ENCODE results near the gene GPR107.

The GPR107 gene

DNA sequence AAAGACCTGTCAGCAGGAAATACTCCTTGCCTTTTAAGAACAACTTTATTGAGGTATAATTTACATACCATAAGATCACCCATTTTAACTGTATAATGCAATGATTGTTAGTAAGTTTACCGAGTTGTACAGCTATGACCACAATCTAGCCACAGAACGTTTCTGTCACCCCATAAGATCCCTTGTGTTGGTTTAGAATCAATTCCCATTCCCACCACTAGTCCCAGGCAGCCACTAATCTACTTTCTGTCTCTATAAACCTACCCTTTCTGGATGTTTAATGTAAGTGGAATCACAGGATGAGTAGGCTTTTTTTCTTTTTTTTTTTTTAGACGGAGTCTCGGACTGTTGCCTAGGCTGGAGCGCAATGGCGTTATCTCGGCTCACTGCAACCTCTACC is 4.4 kb downstream of the GPR107 start:
- DNase-seq: no peak

DNA sequence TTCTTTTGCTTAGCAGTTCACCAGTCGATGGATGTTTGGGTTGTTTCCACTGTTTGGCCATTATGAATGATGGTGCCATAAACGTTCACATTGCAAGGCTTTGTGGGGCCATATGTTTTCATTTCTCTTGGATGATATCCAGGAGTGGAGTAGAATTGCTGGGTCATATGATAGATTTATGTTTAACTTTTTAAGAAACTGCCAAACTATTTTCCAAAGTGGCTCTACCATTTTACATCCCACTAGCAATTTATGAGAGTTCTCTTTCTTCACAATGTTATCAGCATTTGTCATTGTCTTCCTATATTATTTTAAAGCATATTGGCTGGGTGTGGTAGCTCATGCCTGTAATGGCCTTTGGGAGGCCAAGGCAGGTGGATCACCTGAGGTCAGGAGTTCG is 5.2 kb downstream of the GPR107 start:
- no peak for DNase-seq

DNA sequence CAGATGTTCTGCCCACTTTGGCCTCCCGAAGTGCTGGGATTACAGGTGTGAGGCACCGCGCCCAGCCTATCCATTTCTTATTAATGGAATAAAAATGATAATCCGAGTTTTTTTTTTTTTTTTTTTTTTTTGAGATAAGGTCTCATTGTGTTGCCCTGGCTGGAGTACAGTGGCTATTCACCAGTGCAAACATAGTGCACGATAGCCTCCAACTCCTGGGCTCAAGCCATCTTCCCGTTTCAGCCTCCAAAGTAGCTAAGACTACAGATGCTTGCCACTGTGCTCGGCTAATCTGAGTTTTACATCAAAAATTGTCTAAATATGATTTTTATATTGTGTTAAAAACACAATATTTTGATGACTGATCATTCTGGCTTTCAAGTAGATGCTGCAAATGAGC is 6.6 kb downstream of the GPR107 start:
- DNase-seq: no peak

DNA sequence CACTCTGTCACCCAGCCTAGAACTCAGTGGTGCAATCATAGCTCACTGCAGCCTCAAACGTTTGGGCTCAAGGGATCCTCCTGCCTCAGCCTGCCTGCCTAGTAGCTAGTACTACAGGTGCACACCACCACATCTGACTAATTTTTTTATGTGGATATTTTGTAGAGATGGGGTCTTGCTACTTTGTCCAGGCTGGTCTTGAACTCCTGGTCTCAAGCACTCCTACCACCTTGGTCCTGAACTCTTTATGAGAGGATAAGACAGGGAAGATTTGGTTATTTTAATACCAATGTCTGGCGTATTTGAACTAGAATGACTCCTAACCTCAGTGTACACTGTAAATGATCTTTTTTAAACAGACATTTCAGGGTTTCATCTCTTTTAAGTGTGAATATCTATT is 9.0 kb downstream of the GPR107 start:
- no peak for DNase-seq

DNA sequence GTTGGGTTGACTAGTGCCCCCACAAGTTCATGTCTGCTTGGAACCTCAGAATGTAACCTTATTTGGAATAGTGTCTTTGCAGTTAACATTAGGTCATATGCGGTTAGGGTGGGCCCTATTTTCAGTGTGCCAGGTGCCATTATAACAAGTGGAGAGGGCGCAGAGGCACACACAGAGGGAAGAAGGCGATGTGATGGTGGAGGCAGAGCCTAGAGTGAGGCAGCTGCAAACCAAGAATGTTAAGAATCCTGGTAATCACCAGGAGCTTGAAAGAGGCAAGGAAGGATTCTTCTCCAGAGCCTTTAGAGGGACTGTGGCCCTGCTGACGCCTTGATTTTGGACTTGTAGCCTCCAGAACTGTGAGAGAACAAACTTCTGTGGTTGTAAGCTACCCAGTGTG is 10.9 kb downstream of the GPR107 start:
- DNase-seq: no peak

DNA sequence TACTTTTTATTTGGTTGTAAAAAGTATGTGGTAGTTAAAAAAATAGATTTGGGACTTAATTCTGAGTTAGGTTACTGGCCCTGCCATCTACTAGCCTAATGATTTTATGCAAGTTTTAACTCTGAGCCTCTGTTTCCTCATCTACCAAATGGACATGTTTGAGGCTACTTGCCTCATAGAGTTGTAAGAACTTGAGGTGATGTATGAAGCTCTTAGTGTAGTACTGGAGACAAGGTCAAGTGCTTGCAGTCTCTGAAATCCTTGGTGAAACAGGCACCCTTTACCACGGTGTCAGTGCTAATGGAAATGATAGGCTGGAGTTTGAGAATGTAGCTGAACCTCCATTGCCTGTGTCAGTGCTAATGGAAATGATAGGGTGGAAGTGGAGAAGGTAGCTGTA is 15.3 kb downstream of the GPR107 start:
- no peak for DNase-seq

GRCh38 chr9:130072515-130073235 is 19.0 kb downstream of the GPR107 start:
- DNase-seq: no peak

DNA sequence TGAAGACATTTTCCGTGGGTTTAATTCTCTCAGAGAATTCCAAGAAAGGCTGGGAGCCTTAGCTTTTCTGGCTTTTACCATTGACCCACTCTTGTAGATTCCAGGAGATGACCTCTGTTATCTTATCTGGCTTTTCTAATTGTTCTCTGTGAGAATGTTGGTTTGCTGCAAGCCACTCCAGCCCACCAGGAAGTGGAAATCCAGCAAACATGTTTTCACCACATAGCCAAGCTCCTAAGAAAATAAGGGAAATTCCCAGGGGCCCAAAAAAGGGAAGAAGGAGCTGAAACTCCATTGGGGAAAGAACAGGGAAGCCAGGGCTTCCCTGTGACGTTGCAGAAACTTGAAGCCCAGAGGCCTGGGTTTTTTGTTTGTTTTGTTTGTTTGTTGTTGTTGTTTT is 19.7 kb downstream of the GPR107 start:
- no peak for DNase-seq

GRCh38 chr9:130078547-130078946 is 24.8 kb downstream of the GPR107 start:
- no peak for DNase-seq

- no peak for DNase-seq
Measured at GRCh38 chr9:130084337-130084736, 30.6 kb downstream of the GPR107 start.

DNA sequence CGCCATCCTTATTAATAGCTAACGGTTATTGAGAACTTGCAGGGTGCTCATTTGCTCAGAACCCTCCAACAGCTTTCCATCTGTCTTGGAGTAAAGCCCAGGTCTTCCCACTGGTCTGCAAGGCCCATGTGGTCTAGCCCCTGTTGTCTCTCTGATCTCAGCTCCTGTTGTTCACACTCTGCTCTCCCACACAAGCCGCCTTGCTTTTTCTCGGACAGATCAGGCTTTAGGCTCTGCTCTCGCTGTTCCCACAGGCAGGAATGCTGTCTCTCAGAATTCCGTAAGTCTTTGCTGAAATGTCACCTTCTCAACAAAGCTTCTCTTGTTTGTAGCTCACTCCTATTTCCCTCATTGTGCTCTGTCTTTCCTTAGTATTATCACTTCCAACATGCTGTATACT is 34.3 kb downstream of the GPR107 start:
- DNase-seq: no peak

- DNase-seq: no peak
Measured at GRCh38 chr9:130089141-130089540, 35.4 kb downstream of the GPR107 start.

- no peak for DNase-seq
Measured at GRCh38 chr9:130090915-130091314, 37.2 kb downstream of the GPR107 start.

GRCh38 chr9:130092910-130093309 is 39.2 kb downstream of the GPR107 start:
- no peak for DNase-seq

GRCh38 chr9:130095872-130096271 is 42.2 kb downstream of the GPR107 start:
- DNase-seq: no peak

- DNase-seq: no peak
Measured at GRCh38 chr9:130100681-130101080, 47.0 kb downstream of the GPR107 start.

DNA sequence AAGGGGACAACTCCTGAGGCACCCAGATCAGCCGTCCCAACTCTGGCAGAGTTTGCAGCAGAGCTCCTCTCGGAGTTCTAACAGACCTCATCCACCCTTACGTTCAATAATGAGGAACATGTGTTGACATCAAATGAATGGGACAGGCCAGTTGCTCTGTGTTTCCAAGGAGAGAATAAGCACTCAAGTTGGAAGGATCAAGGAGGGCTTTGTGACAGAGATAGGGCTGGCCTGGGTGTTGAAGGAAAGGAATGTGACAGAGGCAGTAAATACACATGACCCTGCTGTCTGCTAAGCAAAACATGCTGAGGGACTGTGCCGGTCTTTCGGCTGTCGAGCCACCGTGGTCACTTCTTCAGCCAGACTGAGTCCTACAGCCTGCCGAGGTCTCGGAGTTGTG is 48.2 kb downstream of the GPR107 start:
- DNase-seq: no peak

DNA sequence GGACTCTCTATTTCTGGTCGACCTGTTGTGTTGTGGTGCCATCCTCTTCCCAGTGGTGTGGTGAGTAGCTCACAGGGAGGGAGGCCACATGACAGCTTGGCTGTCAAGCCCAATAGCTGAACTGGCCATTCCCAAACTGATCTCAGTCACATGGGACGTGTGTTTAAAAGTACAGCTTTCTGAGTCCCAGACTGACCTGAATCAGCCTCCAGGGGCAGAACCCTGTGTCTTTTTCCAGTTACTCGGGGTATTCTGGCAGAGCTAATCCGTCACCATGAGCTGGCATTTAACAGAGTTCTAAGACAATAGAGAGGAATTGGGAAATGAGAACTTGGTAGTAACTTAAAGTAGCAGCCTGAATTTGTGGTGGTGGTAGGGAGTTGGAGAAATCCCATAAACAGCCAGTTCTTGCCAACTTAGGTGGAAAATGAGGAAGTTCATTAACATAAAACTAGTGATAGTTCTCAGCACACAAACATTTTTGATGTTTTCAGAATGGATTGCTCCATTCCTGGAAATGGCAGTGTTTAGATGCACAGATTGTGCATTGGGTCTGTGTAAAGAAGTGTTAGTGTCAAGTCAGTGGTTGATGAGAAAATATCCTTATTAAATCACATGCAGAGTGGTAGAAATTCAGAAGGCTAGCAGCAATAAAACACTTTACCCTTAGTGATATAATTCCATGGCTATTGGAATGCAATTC is 50.9 kb downstream of the GPR107 start:
- DNase-seq: no peak

- no peak for DNase-seq
Measured at GRCh38 chr9:130106860-130107233, 53.1 kb downstream of the GPR107 start.

GRCh38 chr9:130107234-130107861 is 53.6 kb downstream of the GPR107 start:
- peak; percentile 80 to 84 for DNase-seq

DNA sequence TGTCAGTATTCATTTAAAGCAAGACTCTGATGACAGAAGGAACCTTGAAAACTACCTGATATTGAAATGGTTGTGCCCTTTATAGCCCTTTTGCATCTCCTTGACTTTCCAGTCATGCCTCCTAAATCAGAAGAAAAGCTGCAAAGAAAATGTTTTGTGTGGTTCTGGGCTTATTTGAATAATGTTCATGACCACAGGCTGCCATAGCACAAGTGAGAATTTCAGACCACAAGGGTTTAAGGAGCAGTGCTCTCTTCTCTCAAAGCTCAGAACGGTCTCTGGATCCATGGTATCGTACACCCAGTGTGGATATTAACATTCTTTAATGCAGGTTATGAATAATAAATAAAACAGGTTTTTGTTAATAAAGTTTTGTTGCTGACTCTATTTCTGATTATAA is 54.2 kb downstream of the GPR107 start:
- no peak for DNase-seq

DNA sequence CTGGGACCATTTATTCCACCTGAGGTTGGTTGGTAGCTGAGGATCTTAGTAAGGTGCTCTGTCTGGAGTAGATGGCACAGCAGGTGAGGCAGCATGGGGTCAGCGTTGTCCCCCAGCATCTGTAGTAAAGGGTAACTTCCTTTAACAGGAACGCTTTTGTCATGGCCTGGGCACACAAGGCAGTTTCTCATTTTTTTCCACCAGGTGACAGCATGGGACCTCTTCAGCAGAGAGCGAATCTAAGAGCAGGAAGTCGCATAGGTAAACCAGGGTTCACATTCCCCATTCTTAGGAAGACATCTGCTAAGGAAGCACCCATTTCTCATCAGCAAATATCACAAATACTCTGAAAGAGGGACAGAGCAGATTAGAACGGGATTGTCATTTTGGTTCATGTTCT is 56.5 kb downstream of the GPR107 start:
- peak in 1 of 2 experiments; percentile 29 for DNase-seq

- DNase-seq: no peak
Measured at GRCh38 chr9:130110596-130111021, 56.9 kb downstream of the GPR107 start.

Data from stimulated activated CD4-positive, alpha-beta T cell treated with anti-CD3 and anti-CD28 coated beads, Interleukin-4, amount 100 ng/mL, for 4 hours (primary cell).